HG03571 (cell line): ENCODE results near the gene VAV2.
"Not testable (repeated sequence)": the region's sequence is repeated elsewhere in the genome, so short reads cannot be mapped to it uniquely, and the experiment has no call there.

Experiments used
- ATAC-seq: cut with Tn5 transposase; IDR thresholded peaks from one replicate; pipeline ENCODE4 v1.9.1; 2021; ENCODE audit not compliant: unreplicated experiment

Gene VAV2

DNA sequence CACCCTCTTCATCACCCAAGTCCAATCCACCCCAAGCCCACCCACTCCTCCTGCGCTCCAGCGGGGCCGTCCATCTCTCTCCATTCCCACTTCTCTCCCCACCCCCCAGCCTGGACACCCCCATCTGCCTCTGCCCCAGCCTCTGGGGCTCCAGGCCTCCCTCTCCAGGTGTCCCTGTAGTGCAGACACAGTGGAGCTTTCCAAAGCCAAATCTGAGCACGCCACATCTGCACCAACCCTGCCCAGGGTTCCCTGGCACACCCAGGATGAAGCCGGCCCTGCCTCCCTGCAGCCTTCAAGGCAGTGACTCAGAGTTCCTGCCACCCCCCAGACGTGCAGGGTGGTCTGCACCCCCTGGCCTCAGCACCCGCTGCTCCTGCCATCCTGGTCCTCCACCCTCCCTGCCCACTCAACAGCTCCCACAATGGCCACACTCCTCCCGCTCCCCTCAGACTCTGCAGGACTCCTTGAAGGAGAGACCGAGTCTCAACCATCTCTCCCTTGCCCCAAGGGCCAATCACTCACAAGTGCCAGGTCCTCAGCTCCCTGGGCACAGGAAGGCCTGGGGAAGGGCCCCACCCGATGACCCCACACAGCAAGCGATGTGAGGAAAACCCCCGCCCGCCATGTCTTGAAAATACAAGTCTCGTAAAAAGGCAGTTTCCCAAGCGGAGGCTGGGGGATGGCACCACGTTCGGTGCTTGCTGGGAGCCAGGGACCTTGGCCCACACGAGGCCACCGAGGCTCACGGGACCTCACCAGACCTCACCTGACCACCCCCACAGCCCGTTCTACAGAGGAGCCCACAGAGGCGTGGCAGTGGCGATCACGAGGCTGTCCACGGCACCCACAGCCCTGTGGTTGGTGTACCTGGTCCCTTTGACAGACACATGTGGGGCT lies 22.2 kb downstream of the VAV2 start:
- no peak for ATAC-seq

DNA sequence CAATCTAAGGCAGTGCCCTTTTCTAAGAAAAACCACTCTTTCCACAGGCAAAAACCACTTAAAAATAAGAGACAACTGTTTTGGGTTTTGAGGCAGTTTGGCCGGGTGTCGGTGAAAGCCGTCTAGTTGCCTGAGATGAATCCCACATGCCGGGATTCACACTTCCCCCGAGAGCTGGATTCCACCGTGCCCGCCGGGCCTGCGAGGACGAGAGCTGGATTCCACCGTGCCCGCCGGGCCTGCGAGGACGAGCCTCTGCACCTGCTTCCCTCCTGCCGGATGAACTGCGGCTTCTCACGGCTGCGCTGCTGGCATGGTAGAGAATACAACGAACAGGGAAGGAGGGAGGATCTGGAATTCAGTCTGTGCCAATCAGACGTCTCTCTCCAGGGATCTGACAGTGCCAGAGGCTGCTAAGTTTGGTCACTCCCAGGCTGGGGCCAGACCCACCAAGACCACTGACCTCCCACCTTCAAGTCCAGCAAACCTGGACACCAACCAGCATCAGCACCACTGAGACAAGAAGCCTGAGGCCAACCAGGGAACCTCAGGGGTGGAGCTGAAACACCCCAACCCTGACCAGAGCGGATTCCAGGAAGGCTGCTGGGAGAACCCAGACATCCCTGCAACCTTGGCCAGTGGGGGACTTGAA lies 23.0 kb downstream of the VAV2 start:
- no peak for ATAC-seq

DNA sequence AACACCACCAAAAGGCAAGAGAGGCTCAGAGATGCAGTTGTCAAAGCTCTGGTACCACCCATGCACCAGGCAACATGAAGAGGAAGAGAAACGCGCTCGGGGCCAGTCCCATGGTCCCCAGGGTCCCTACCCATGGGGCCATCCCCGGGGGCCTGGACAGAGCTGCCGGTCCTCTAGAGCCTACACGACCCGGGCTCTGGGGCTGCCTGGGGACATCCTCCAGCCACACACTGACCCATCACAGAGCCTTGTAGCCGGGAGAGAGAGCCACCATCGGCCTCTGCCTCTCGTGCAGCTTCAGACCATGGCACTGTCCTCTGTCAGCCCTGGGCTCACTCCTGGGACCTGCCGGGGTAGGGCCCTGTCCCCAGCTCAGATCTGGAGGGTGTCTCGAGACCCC lies 23.7 kb downstream of the VAV2 start:
- ATAC-seq: no peak

DNA sequence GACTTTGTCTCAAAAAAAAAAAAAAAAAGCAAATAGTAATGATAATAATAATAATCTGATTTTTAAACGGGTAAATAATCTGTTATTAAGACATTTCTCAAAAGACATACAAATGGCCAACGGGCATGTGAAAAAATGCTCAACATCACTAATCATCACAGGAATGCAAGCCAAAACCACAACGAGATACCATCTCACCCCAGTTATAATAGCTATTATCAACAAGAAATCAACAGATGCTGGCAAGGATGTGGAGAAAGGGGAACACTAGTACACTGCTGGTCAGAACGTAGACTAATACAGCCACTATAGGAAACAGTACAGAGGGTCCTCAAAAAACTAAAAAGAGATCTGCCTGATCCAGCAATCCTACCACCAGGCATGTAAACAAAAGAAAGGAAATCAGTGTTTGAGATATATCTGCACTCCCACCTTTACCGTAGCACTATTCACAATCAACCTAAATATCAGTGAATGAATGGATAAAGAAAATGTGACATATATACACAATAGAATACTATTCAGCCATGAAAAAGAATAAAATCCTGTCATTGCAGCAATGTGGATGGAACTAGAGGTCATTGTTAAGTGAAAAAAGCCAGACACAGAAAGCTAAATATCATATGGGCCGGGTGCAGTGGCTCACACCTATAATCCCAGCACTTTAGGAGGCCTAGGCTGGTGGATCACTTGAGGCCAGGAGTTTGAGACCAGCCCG lies 24.9 kb downstream of the VAV2 start:
- ATAC-seq: no peak

DNA sequence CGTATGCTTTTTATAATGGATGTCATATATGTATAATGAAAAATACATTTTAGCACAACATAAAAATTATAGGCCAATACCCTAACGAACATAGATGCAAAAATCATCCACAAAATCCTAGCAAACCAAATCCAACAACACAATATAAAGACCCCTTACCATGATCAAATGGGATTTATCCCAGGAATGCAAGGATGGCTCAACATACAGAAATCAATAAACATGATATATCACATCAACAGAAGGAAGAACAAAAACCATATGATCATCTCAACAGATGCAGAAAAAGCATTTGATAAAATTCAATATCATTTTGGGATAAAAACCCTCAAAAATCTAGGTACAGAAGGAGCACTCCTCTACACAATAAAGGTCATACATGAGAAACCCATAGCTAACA lies 27.7 kb downstream of the VAV2 start:
- ATAC-seq: no peak

DNA sequence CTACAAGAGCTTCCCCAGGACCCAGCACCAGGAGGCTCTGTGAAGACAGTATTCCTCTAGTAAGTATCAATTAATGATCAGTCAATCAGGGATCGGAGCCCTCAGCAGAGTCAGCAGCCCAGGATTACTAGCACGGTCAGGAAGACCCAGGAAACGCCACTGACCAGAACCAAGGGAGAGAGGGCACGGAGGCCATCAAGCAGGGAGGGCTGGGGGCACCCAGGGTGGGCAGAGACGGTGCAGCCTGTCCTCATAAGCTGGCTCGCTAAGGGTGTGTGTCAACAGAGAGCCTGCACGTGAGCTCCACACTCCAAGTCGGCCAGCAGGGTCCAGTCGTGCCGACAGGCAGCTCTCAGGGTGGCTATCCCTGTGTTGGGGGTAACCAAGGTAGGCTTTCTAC lies 29.0 kb downstream of the VAV2 start:
- ATAC-seq: no peak

DNA sequence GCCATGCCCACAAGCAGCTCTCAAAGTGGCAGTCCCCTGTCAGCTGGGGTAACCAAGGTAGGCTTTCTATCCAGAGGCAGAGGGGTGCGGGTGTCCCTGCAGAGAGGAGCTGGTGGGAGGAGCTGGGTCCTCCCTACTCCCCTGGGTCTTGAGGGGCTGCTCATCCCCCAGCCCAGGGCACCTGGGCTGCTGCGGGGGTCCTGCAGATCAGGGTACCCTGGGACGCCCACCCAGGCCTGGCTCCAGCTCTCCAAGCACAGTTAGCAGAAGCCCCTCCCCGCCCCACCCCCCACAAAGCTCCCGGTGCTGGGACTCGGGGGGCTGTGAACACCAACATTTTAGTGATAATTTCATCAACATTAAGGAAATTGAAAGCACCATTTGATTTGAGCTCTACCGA lies 29.8 kb downstream of the VAV2 start:
- ATAC-seq: no peak

DNA sequence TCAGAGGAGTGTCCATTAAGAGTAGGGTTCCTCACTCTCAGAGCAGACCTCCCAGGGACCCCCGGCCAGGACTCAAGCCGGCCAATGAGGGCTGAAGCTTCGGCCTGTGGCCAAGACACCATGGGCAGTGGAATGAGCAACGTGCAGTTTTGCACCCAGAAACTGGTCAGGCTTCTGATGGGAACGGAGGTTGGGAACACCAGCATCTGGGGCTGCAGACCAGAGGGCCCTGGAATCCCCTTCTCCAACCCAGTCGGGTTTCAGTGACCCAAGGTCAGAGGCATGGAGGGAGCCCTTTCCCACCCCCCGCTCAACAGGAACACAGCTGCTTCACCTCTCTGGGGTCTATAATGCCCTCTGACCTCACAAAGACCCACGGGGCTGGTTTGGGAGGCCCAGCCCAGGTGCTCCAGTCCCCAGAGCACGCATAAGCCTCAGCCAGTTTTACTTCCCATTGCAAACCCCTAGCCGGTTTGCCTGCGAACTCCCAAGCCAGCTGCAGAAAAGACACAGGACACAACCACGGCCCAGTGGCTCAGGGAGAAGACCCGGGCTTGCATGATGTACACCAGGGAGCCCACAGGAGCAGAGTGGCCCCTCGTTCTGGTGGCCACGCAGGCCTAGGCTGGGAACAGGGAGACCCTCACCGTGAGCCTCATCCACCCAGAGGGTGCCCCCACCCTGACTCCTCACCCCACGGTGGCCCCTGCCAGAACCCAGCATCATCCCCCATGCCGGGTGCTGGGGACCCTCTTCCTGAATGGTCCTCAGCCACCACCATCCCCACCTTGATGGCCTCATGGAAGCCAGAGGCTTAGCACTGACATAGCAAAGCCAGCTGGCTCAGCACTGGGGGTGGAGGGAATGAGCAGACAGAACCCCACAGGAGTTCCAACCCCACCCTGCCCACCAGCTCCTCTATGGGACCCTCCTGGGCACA lies 30.6 kb downstream of the VAV2 start:
- no peak for ATAC-seq

DNA sequence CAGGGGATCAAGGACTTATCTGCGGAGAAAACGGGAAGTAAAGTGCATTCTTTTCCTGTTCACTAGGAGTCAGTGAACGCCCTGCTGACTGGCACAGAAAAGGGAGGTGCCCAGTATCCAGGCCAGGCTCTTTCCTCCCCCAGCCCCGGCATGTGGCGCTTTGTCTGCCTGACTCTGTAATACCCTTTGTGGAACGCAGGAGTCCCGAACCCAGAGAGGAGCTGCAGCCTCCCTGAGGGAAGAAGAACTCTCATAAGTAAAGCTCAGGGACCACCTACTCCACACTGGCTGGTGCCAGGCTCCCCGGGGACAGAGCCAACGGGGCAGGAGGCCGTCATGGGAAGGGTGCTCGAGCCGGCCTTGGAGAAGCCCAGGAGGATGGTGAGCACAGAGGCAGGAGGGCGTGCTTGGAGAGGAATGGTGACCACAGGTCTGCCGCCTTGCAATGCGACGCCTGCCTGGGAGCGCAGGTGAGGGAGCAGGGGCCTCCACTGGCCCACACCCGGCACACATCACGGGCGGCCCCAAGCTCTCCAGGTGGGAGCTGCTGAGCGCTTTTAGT lies 31.5 kb downstream of the VAV2 start:
- ATAC-seq: no peak

DNA sequence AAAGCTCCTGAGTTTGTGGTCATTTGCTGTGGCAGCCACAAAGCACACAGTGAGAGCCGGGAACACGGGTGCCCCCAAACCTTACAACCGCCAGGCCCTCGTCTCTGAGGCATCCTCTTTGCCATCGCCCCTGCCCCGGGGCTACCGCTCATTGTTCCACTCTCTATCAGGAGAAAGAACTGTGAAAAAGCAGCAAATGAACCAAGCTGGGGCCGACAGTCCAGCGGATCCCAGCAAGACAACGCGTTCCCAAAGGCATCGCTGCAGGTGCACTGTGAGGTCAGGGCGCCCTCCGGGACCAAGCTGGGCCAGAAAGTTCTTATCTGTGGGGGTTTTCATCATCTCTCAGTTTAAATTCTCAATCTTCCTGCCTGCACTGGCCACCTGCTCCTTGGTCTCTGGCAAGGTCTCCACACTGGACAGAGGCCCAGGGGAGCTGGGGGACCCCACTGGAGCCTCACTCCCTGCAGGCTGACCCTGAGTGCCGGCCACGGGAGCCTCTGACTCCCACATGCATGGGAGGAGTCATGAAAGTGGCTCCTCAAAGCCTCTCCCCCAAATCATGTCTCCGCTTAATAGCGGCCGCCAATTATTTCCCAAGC lies 32.1 kb downstream of the VAV2 start:
- no peak for ATAC-seq

DNA sequence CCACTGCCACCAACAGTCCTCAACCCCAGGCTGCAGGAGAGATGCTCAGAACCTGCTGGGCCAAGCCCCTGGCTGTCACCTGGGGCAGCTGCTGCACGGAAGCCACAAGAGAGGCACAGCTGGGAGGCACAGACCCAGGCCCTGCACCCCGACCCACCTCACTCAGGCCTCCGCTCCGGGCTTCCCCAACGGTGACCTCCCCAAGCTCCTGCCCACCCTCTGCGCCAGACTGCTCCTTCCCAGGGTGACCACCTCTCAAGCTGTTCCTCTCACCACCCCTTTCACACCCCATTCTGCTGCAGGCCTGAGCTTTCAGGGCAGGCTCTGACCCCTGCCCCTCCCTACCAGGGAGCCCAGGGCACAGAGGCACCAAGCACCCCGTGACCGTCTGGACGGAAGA lies 33.0 kb downstream of the VAV2 start:
- ATAC-seq: no peak

DNA sequence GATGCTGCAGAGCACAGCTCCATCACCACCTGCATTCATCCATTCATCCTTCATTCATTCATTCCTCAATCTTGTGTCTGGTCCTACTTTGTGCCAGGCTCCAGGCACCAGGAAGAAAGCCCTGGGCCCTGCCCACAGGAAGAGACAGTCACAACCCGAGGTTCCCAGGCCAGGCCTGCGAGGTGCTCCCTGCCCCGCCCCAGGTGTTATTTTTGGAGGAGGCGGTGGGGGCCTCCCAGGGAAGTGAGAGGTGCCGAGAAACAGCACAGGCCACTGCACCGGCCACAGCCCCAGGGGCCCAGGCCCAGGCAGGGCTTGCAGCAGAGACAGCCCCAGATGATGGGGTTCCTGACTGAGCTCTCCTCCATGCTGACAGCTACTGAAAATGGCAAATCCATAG lies 33.4 kb downstream of the VAV2 start:
- no peak for ATAC-seq

DNA sequence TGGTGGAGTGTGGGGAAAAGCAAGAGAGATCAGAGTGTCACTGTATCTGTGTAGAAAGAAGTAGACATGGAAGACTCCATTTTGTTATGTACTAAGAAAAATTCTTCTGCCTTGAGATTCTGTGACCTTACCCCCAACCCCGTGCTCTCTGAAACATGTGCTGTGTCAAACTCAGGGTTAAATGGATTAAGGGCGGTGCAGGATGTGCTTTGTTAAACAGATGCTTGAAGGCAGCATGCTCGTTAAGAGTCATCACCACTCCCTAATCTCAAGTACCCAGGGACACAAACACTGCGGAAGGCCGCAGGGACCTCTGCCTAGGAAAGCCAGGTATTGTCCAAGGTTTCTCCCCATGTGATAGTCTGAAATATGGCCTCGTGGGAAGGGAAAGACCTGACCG lies 34.4 kb downstream of the VAV2 start:
- not testable (repeated sequence) for ATAC-seq

DNA sequence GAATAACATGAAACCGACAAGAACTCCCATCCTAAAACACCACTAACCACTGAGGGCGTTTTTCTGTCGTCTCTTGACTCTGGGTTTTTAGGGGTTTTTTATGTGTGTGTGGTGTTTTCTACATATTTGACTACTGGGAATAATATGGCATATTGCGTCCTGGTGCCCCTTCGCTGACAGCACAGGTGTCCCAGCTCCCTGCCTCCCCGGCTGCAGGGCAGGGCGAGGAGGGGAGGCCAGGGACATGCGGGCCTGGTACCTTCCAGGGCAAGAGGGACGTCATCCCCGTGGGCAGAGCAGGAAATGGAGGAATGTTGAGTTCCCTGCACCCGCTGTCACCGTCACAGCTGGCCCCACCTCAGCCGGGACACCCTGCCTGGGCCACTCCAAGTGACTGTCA lies 34.8 kb downstream of the VAV2 start:
- no peak for ATAC-seq

DNA sequence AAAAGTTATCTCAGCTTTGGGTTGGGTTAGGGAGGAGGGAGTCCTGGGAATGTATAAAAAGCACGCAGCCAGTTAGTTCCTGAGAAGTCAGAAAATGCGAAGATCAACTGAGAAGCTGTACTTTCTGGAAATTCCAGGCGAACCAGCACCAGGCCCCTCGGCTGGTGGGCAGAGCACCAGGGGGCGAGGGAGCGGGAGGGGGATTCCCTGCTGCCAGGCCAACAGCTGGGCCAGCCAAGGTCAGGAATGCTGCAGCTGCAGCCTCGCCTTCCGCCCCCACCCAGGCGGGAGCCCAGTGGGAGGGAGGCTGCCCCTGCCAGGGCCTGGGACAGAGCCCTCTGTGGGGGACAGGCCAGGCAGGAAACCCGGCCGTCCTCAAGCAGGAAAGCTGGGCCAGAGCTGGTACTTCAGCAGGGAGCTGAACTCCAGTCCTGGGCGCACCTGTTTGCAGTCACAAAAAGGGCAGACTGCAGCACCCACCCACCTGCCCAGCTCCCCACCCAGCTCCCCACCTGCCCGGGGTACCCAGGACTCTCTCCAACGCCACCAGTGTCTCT lies 35.5 kb downstream of the VAV2 start:
- ATAC-seq: no peak

DNA sequence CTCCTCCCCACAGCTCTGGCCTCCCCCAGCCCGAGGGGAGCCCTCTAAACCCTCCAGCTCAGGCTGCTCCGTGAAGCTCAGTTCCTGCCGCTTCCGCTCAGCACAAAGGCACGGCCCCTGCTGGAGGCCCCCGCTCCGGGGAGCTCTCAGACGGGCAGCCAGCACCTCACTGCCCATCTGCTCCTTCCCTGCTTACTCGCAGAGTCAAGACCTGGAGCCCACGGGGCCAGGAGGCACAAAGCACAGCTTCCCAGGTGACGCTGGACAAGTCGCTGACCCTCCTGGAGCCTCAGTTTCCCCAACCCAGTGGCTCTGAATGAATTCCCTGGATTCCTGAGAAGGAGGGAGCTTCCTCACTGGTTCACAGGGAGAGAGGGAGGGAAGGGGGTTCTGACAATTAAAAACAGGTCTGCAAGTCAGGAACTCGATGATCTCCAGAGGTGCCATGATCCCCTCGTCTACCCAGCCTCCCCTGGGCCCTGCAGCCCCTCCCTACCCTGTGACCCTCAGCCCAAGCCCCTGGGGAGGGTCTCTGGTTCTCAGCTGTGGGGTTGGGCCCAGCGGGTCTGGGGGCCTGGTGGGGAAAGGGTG lies 36.2 kb downstream of the VAV2 start:
- no peak for ATAC-seq

DNA sequence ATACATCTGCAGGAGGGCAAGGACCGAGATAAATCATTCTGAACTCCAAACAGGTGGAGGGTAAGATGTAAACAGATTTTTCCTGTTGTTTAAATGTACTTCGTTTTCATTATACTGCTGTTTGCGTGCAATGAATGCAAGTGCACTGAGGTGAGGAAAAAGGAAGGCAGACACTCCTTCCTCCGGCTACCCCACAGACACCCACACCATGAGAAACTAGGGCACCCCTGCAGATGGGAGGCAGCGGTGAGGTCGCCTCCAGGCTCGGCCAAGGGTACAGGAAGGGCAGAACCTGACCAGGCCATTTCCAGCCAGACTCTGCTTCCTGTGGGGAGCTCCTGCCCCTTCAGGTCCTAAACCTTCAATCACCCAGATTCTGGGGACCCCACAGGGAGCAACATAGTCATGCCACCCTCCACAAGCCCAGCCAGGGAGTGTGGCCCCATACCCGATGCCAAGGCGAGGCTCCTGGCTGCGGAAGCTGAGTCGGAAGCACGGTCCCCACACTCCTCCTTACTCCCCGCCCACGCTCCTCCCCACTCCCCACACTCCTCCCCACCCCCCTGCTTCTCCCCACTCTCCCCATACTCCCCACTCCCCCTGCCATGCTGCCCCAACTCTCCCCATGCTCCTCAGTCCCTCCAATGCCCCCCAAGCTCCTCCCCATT lies 37.1 kb downstream of the VAV2 start:
- no peak for ATAC-seq

DNA sequence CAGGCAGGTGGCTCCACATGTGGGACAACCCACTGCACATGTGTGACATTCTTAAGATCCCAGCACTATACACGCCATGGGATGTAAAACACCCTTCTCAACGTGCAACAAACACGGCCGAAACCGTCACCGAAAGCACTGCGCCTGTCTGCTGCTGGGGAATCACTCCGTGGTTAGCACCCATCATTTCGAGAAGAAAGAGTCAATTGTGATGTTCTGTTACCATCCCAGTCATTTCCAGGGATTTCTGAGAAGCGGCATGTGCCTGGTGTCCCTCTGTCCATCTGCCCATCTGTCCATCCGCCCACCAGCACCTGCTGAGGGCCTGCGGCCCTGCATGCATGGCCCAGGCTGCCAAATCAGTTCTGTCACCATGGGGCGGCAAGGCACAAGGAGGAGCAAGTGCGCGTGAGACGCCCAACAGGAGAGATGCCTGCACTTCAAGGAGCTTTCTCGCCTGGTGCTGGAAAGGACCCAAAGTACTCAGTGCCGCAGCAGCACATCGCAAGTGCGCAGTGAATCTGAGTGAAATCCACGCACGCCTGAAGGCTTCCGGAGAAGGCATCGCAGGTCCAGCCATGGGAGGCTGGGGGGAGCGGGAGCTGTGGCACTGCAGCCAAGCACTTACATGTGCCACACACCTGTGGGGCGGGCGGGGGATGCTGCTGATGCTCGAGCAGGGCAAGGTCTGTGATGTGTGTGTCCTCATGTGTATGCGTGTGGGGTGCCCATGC lies 38.0 kb downstream of the VAV2 start:
- no peak for ATAC-seq
